ENCODE results near the gene ELF2. TPM values are rescaled to one million over a fixed set of nuclear protein-coding genes. Genes with fewer than 3 reads are reported as not detected.
"Not testable (repeated sequence)": the region's sequence is repeated elsewhere in the genome, so short reads cannot be mapped to it uniquely, and the experiment has no call there.

The ELF2 gene
- total and polyA plus RNA-seq, 2 experiments from 2014 or later = 33.1 to 46.9 TPM

GRCh38 chr4:139115226-139115625, 61.8 kb downstream of the ELF2 start:
- no peaks in the 10 kb centered on the region for H3K27me3 ChIP-seq
- no peaks in the 10 kb centered on the region for H3K79me2 ChIP-seq
- H3K36me3 ChIP-seq (replicated peaks; ENCODE audit: insufficient read depth, low read depth) = no peaks in the 10 kb centered on the region
- no peak for DNase-seq (ENCODE audit: low spot score)
- no peak overlapping the region for H2AFZ ChIP-seq
- H4K20me1 ChIP-seq (ENCODE audit: insufficient read depth, poor library complexity, severe bottlenecking) = no peaks in the 10 kb centered on the region
- no peaks in the 10 kb centered on the region for H3K9me2 ChIP-seq (replicated peaks; ENCODE audit: insufficient read depth)
- no peak overlapping the region for H3K4me2 ChIP-seq
- no peak for TF ChIP-seq EZH2 (IDR thresholded peaks at IDR 0.05; ENCODE audit: borderline replicate concordance)
- TF ChIP-seq EZH2phosphoT487 (IDR thresholded peaks at IDR 0.05; ENCODE audit: low read depth, severe bottlenecking, unreplicated experiment) = no peak
- TF ChIP-seq CTCF (IDR thresholded peaks at IDR 0.05; ENCODE audit: poor library complexity) = no peak
- no peaks in the 10 kb centered on the region for H3K9me3 ChIP-seq (ENCODE audit: low read depth)
- no peak overlapping the region for H3K27ac ChIP-seq
- H3K4me3 ChIP-seq = no peak overlapping the region
- WGBS (ENCODE audit: low lambda C conversion rate, missing lambda C conversion rate) = 94% methylated on average over 11 of the region's 44 CpGs
- no peaks in the 10 kb centered on the region for H3K4me1 ChIP-seq (ENCODE audit: insufficient read depth)

GRCh38 chr4:139114795-139115194, 62.2 kb downstream of the ELF2 start:
- H4K20me1 ChIP-seq (ENCODE audit: insufficient read depth, poor library complexity, severe bottlenecking); H3K9me2 ChIP-seq (replicated peaks; ENCODE audit: insufficient read depth); H3K27me3 ChIP-seq; H3K4me2 ChIP-seq; H3K4me3 ChIP-seq; H3K36me3 ChIP-seq (replicated peaks; ENCODE audit: insufficient read depth, low read depth); H2AFZ ChIP-seq; H3K27ac ChIP-seq; DNase-seq (ENCODE audit: low spot score); H3K4me1 ChIP-seq (ENCODE audit: insufficient read depth); H3K79me2 ChIP-seq; H3K9me3 ChIP-seq (ENCODE audit: low read depth): not testable (repeated sequence)
- WGBS (ENCODE audit: low lambda C conversion rate, missing lambda C conversion rate) = over 99% methylated on average over 18 of the region's 18 CpGs

GRCh38 chr4:139112650-139113049, 64.4 kb downstream of the ELF2 start:
- TF ChIP-seq CTCF (IDR thresholded peaks at IDR 0.05; ENCODE audit: poor library complexity) (no peak), EZH2phosphoT487 (IDR thresholded peaks at IDR 0.05; ENCODE audit: low read depth, severe bottlenecking, unreplicated experiment) (no peak), EZH2 (IDR thresholded peaks at IDR 0.05; ENCODE audit: borderline replicate concordance) (no peak)
- WGBS (ENCODE audit: low lambda C conversion rate, missing lambda C conversion rate) = 92% methylated on average over 5 of the region's 5 CpGs
- Histone ChIP-seq H3K9me3 (ENCODE audit: low read depth) (no peaks in the 10 kb centered on the region), H3K27me3 (no peaks in the 10 kb centered on the region), H3K9me2 (replicated peaks; ENCODE audit: insufficient read depth) (no peaks in the 10 kb centered on the region), H3K36me3 (replicated peaks; ENCODE audit: insufficient read depth, low read depth) (no peaks in the 10 kb centered on the region), H3K27ac (no peak overlapping the region), H3K4me1 (ENCODE audit: insufficient read depth) (no peaks in the 10 kb centered on the region), H2AFZ (no peak overlapping the region), H3K79me2 (no peaks in the 10 kb centered on the region), H4K20me1 (ENCODE audit: insufficient read depth, poor library complexity, severe bottlenecking) (no peaks in the 10 kb centered on the region), H3K4me2 (no peak overlapping the region), H3K4me3 (no peak overlapping the region)
- DNase-seq (ENCODE audit: low spot score) = no peak

- Histone ChIP-seq H3K4me2 (no peak overlapping the region), H3K4me3 (no peak overlapping the region), H3K79me2 (no peaks in the 10 kb centered on the region), H3K36me3 (replicated peaks; ENCODE audit: insufficient read depth, low read depth) (no peaks in the 10 kb centered on the region), H3K27me3 (no peaks in the 10 kb centered on the region), H4K20me1 (ENCODE audit: insufficient read depth, poor library complexity, severe bottlenecking) (no peaks in the 10 kb centered on the region), H3K27ac (no peak overlapping the region), H3K9me2 (replicated peaks; ENCODE audit: insufficient read depth) (no peaks in the 10 kb centered on the region), H3K4me1 (ENCODE audit: insufficient read depth) (no peaks in the 10 kb centered on the region), H3K9me3 (ENCODE audit: low read depth) (no peaks in the 10 kb centered on the region), H2AFZ (no peak overlapping the region)
- TF ChIP-seq CTCF (IDR thresholded peaks at IDR 0.05; ENCODE audit: poor library complexity) = no peak
- TF ChIP-seq EZH2 (IDR thresholded peaks at IDR 0.05; ENCODE audit: borderline replicate concordance) = no peak
- TF ChIP-seq EZH2phosphoT487 (IDR thresholded peaks at IDR 0.05; ENCODE audit: low read depth, severe bottlenecking, unreplicated experiment) = no peak
- WGBS (ENCODE audit: low lambda C conversion rate, missing lambda C conversion rate) = 90% methylated on average over 6 of the region's 6 CpGs
- DNase-seq (ENCODE audit: low spot score) = no peak
Observed at GRCh38 chr4:139108567-139109128, 68.4 kb downstream of the ELF2 start.

All from hepatocyte (in vitro differentiated cells).